ENCODE data around the gene LRRC1.
"Not testable (repeated sequence)": the region's sequence is repeated elsewhere in the genome, so short reads cannot be mapped to it uniquely, and the experiment has no call there.

LRRC1 gene

DNA sequence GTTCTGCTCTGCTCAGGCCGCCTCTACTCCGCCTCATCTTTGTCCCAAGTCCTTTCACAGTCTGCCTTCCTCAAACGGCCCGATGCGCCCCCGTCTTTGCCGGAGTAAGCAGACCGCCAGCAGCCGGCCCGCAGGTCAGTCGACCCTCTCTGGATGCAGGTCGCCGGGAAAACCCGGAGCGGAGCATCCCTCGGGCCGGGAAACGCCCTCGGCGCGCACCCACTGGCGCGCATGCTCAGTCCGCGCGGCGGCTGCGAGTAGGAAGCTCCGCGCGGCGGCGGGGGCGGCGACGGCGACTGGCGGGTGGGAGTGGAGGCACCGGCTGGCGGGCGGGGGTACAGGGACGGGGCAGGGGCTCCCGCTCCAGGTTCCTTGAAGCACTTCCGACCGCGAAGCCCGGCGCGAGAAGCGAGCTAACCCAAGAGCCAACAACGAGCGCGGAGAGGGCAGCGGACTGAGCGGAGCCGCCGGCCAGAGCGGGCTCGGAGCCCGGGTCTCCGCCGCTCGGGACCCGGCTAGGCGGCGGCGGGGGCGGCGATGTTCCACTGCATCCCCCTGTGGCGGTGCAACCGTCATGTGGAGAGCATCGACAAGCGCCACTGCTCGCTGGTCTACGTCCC lies at the start of gene LRRC1:
Gene LRRC1, plus strand, starts transcription at position 286 of the 620 bp plus-strand sequence. Its CDS starts 252 bp downstream, at position 538.
- DNase-seq = peak; percentile 82

DNA sequence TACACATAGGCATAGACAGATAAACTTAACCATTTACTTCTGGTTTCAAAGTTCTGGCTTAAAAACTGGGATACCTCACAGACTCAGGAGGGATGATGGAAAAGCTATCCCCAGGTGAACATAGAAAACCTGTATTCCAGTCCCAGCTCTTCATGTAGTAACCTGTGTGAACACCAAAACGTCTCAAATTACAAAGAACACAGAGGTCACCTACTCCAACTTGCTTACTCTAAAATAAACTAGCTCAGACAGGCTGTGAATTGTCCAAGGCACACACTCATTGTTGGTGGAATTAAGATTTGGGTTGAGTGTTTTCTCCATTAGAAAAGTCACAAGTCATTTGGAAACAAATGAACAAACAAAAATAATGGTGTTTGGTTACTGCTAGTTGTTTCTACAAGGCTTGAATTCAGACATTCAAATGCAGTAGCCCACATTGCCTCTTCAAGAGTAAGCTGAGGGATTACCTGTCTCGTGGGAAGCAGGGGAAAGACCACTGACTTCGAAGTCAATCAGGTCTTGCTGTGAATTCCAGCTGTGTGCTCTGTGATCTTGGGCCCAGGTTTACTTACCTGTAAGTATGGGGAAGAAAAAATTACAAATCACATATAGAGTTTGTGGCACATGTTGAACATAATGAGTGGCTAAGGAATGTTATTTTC lies 48.2 kb upstream of the LRRC1 start:
- peak; percentile 77 for DNase-seq

DNA sequence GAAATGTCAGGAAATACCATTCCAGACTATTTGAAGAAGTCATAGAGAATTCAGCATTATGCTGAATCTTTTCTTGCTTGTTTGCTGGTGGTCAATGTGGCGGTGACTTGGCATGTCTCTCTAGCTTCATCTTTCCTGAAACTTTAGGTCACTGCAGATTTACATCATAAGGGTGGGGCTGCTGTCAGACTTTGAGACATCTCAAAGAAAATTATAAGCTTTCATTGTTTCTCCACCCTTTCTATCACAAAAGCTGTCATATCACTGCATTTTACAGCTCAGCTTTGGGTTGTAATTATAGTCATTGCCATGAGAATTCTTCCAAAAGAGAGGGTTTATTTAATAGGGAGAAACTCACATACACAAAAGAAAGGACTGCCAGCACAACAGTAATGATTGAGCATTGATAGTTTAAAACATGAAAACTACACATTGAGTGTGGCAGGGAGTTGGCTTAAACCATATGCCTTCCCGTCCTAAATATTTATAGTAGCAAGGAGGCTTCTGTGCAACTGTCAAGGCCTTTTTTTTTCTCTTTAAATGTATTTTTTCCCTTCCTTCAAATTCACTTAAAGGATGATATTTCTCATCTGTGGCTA lies 44.7 kb upstream of the LRRC1 start:
- no peak for DNase-seq

DNA sequence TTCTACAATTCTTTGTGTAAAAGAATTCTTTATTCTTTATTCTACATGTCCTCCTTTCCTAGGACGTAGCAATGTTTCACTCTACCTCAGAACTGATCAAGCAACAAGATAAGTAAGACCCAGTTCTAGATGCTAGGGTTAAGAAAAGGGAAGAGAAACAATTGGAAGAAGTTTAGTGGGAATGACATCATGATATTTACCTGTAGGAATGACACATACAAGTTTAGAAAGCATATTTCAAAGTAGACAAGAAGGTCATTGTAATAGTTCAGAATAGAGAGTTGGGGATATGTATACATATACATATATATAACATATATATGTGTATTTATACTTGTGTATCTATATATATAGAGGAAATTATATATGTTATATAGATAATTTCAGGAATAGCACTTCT lies 43.4 kb upstream of the LRRC1 start:
- DNase-seq = no peak

DNA sequence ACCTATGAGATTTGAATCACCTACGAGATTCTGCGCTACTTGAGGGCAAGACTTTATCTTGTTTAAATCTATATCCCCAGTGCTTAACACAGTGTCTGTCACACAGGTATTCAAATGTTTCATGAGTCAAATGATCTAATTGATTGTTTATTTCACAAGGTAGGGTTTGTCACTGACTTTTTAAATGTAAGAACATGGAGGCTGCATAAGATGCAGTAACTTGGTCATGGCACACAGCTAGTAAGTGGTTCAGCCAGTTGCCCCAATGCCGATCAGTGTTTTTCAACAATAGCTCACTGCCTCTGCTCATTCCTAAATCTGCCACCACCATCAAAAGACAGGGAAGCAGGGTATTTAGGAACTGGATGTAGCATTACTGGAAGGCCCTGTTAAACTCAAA lies 42.4 kb upstream of the LRRC1 start:
- no peak for DNase-seq

DNA sequence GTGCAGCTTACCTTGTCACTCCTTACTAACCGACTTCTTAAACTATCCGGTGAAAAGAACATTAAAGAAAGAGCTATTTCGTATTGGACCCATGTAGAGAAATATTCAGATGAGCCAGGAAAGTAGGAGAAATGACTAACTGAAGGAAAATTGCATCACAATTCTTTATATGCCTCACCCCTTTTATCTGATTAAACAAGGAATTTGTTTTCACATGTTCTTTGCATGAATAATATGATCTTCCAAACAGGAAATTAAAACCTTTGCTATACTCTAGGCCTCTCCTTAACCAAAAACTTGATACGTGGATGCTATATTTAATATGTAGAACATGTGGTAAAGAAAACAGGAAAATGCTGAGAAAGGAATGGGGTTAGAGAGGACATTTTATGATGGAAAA lies 41.9 kb upstream of the LRRC1 start:
- no peak for DNase-seq

DNA sequence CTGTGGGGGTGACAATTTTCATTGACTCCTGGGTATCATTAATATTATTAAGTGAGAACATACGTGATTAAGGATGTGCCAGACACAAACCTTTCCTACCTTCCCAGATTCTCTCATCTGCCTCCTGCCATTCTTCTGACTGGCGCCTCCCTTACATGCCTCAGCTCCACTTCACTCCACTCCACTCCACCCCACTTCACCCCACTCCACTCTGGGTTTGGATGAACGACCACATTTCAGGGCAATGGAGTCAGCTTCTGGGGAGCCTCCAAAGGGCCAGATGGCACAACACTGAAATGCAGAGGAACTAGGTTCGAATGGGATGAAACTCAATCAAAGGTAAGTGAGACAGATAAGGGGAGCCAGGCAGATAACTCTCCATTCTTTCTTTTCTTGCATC lies 40.5 kb upstream of the LRRC1 start:
- no peak for DNase-seq

DNA sequence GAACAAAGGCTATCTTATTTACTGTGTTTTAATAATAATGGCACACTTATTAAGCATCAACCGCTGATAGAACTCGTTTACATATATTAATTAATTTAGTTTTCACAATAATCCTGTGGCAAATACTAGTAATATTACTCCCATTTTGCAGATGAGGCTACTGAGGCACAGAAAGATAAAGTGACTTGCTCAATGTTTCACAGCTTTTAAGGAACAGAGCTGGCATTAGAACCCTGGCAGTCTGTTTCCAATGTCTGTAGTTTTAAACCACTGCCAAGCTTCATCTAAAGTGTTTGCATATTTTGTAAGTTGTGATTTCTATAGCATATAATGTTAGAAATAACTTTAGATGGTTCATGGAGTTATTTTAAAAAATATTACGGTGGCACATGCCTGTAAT lies 38.4 kb upstream of the LRRC1 start:
- DNase-seq = no peak

DNA sequence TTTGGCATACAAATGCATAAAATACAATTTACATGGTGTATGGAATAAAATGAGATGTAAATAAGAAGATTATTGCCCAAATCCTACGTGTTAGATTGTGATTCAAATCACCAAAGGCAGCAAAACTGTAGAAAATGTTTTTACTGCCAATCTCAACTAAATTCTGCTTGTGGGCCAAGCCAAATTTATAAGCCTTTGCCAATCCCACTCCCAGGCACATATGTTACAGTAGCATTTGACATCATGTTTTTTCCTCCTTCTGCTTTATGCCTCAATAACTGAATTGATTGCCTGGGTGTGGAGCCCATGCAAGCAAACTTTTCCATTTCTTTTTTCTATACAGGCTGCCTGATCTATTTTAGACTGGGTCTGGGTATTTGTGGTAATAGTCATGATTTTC lies 36.3 kb upstream of the LRRC1 start:
- DNase-seq = no peak

DNA sequence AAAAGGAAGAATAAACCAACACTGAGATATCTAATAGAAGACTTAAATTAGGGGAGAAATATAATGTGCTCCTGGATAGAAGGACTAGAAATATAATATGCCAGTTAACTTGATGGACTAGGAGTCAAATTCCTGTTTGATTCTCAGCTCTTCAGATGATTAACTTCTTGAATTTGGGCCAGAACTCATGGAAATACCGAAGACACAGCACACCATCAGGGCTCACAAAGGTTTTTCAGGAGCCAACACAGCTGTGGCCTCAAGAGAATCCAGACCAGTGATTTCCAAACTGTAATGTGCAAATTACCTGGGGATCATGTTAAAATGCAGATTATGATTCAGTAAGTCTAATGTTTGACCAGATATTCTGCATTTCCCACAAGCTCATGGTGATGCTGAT lies 33.8 kb upstream of the LRRC1 start:
- no peak for DNase-seq

DNA sequence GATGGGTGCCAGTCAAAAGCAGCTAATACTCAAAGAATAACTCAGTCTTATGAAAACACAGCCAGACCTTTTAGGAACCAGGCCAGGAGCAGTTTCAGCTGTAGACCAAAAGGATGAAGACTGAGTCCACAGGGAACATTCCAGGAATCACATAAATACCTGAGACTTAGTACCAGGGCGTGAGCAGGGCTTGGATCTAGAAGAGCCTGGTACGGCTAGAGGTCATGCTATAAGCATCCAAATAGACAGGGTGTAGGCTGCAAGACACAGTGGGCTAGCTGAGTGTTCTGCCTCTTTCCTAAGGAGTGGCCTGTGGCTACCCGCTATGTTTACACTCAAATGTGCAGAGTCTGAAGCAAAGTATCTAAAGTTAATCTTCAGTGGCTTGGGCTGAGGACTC lies 29.5 kb upstream of the LRRC1 start:
- no peak for DNase-seq

DNA sequence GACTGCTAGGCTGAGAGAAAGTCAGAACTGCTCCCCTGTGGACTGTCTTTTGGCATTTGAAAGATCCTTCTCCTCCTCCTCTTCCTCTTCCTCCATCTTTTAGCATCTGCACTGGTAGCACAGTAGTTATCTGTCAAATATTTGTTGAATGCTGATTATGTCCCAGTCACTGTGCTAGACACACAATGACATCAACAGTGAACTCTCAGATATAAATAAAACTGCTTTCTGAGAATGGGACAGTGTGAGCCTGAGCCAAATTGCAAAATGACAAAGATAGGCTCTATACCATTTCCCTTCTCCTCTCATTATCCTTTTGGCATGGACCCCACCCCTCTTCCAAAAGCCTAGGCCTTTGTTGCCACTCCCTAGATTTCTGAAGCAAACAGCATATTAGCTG lies 27.9 kb upstream of the LRRC1 start:
- DNase-seq = no peak

DNA sequence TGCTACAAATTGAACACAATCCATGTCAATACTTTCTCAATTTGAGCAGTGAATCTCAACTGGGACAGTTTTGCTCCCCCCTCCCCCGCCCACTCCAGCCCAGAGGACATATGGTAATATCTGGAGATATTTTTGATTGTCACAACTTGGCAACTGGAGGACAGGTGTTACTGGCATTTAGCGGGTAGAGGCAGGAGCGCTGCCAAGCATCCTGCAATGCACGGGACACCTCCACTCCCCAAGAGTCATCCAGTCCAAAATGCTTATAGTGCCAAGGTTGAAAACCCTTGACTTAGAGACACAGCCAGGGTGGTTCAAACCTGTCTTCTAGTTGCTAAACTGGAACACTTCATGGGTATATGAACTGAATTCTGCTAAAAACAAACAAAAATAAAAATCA lies 26.9 kb upstream of the LRRC1 start:
- DNase-seq = no peak

DNA sequence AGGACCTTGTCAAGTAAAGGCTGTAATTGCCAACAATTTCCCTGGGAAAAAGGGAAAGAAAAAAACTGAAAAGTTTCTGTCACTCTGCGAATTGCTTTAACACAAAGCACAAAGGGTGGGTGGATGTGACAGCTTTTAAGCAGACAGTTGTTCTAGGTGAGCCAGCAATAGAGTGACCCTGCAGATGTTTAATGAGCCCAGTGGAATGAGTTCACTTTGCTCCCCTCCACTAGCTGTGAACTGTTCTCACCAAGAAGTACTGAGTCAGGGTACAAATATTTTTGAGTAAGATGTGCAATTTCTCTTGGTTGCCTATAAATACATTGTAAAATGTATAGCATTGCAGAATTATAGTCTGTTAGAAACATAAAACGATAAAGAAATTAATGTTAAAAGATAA lies 26.2 kb upstream of the LRRC1 start:
- DNase-seq = no peak

DNA sequence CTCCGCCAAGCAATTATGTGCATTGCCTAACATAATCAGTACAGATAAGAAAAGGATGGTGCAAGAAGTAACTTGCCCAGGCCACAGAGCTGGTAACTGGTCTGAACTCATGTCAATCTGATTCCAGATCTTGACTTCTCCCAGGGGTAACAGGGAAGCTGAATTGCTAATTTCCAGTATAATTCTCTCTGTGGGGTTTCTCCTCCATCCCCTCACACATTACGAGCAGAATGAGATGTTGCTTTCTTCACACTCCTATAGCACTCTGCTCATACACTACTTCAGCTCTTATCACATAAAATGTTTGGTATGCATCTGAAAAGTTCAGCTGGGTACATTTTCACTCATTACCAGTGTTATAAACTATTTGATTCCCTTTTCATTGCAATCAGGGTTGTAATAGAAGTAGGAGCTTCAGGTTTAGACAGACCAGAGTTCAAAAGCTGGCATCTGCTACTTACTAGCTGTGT lies 24.0 kb upstream of the LRRC1 start:
- DNase-seq = no peak

DNA sequence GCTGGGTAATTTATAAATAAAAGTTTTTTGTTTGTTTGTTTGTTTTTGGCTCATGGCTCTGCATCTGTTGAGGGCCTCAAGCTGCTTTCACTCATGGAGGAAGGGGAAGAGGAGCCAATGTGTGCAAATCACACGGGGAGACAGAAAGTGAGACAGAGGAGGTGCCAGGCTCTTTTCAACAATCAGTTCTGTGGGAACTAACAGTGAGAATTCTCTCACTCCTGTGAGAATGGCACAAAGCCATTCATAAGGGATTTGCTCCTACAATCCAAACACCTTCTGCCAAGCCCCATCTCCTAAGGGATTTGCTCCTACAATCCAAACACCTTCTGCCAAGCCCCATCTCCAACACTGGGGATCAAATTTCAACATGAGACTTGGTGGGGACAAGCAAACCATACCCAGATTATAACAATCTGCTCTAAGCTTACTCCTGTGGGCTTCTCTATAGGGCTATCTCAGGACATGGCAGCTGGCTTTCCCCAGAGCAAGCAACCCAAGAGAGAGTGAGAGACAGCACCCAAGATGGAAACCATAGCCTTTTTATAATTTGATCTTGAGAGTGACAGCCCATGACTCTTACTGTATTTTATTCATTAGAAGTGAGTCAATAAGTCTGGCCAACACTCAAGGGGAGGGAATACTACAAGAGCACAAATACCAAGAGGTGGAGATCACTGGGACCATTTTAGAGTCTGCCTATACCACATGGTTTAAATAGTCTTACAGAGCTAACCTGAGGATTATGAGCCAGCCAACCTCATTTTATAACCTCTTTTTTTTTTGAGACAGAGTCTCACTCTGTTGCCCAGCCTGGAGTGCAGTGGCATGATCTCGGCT lies 22.8 kb upstream of the LRRC1 start:
- no peak for DNase-seq

DNA sequence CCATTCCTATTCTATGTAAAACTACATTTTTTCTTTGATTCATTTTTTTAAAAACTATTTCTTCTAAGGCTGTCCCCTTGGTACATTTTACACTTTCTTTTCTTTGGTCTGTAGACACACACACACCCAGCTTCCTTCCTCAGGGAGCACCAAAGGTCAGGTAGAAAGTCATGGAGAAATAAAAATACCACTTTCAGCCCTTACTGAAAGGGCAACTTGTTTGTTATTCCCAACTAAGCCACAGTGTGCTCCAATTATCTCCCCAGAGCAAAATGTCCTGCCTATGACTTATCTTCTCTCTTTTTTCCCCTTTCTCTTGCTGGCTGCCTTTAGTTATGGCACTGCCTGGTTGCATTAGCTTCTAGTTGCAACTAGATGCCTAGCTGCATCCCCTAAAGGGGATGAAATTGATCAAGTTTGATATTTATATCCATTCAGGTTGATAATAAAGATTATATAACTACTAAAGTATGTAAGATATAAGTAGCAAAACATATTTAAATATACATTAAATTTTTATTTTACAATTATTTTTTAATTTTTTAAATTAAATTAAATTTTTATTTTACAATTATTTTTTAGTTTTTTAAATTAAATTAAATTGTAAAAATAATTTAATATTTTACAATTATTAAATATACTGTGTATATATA lies 21.6 kb upstream of the LRRC1 start:
- DNase-seq = no peak

DNA sequence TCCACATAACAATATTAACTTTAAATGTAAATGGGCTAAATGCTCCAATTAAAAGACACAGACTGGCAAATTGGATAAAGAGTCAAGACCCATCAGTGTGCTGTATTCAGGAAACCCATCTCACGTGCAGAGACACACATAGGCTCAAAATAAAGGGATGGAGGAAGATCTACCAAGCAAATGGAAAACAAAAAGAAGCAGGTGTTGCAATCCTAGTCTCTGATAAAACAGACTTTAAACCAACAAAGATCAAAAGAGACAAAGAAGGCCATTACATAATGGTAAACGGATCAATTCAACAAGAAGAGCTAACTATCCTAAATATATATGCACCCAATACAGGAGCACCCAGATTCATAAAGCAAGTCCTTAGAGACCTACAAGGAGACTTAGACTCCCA lies 18.7 kb upstream of the LRRC1 start:
- DNase-seq = not testable (repeated sequence)

DNA sequence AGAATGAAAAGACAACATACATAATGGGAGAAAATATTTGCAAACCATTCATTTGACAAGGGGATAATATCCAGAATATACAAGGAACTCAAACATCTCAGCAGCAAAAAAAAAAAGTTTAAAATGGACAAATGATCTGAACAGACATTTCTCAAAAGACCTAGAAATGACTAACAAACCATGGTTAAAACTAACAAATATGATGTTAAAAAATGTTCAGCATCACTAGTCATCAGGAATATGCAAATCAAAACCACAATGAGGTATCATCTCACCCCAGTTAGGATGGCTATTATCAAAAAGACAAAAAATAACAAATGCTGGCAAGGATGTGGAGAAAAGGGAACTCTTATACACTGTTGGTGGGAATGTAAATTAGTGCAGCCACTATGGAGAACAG lies 9.8 kb upstream of the LRRC1 start:
- DNase-seq = not testable (repeated sequence)

DNA sequence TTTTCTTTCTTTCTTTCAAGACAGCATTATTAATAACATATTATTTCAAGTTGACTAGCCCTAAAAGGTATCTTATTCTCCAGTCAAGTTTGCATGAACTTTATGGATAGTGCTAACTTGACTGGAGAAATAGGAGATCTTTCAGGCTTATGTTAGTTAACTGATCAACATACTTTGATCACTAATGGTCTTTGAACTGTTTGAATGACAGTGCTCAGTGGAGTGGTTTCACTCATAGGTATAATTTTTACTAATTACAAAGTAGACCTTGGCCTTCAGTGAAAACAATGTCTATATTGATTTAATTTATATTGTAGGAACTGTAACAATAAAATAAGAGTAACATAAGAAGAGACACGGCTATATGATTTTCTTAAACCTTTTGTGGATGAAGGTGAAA lies 8.0 kb upstream of the LRRC1 start:
- DNase-seq = no peak

DNA sequence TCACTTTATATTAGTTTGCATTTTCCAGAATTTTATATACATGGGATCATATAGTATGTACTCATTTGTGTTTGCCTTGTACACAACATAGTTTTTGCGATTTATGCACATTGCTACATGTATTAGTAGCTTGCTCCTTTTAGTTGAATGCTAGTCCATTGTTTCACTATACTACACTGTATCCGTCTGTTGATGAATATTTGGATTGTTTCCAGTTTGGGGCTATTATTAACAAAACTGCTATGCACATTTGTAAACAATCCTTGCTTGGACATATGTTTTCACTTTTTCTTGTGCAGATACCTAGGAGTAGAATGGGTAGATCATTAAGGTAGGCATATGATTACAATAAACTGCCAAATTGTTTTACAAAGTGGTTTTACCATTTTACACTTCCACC lies 3.9 kb upstream of the LRRC1 start:
- no peak for DNase-seq

DNA sequence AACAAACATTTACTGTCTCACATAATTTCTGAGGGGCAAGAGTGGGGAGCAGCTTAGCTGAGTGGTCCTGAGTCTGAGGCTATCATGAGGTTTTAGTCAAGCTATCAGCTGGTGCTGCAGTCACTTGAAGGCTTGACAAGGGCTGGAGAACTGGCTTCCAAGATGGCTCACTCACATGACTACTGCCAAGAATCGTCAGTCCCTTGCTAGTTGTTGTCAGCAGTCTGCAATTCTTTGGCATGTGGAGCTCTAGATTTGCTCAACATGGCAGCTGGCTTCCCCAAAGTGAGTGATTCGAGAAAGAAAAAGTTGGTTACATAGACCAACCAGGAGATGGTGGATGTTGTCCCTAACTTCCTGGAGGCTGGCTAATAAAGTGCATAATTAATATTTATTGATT lies 2.8 kb upstream of the LRRC1 start:
- no peak for DNase-seq

DNA sequence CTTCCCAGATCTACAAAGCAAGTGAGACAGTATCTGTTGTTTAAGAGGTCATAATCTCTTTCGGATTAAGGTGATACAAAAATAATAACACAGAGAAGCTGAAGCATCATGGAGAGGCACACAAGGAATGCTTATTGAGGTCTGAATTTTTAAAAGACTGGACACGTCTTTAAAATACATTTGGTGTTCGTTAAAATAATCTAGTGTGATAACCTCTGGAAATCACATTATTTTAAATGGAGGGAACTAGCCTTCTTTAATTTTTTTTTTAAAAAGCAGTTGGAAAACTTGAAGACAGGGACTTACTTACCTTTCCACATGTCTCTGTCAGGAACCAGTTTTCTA lies 1.9 kb upstream of the LRRC1 start:
- DNase-seq = no peak
